IPS-18a (cell line): Measurements from ENCODE around the gene FCGR3B.
"Not testable (repeated sequence)": the region's sequence is repeated elsewhere in the genome, so short reads cannot be mapped to it uniquely, and the experiment has no call there.

ENCODE experiments used
- H3K27ac ChIP-seq: one replicate; pipeline ENCODE4 v1.5.1; 2013; ENCODE audit warnings: low read length
- H3K27me3 ChIP-seq: one replicate; pipeline ENCODE4 v1.6.1; 2013; ENCODE audit warnings: mild to moderate bottlenecking, low read length; ENCODE audit not compliant: control insufficient read depth, insufficient read depth
- H3K36me3 ChIP-seq: one replicate; pipeline ENCODE4 v1.6.1; 2013; ENCODE audit warnings: low read depth, low read length; ENCODE audit not compliant: control insufficient read depth
- H3K4me1 ChIP-seq: one replicate; pipeline ENCODE4 v1.6.1; 2013; ENCODE audit warnings: low read depth, low read length; ENCODE audit not compliant: control insufficient read depth
- H3K4me3 ChIP-seq: one replicate; pipeline ENCODE4 v1.5.1; 2013; ENCODE audit warnings: low read length
- H3K9ac ChIP-seq: one replicate; pipeline ENCODE4 v1.6.1; 2013; ENCODE audit warnings: mild to moderate bottlenecking, low read length, moderate library complexity
- H3K9me3 ChIP-seq: one replicate; pipeline ENCODE4 v1.6.1; 2013; ENCODE audit warnings: low read depth, low read length; ENCODE audit not compliant: control insufficient read depth

Gene FCGR3B

DNA sequence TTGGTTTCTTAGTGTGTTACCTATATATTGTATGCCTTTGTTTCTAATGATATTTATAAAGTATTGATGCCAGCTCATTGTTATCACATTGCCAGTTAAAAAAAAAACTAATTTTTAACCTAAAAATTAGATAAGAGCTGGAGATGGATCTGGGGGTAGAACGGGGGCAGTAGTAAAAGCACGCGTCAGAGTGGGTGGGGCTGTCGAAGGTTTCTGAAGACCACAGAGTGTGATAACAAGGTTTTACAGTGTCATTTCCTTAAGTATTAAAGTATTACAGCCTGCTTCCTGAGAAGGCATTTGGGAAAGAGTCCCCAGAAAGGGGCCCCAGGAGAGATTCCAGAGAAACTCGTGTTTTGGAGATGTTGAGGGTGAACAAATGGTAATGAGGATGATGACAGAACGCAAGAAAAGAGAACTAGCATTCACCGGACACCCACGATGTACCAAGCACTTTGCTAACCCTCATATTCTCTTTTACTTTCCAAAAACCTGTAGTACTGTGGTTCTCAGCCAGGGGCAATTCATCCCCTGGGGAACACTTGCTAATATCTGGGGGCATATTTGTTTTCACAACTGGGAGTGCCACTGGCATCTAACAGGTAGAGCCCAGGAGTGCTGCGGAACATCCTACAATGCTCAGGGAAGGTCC lies 30.8 kb upstream of the FCGR3B start:
- not testable (repeated sequence) for H3K4me1 ChIP-seq, H3K27ac ChIP-seq, H3K27me3 ChIP-seq, H3K9ac ChIP-seq, H3K4me3 ChIP-seq, H3K9me3 ChIP-seq, H3K36me3 ChIP-seq

DNA sequence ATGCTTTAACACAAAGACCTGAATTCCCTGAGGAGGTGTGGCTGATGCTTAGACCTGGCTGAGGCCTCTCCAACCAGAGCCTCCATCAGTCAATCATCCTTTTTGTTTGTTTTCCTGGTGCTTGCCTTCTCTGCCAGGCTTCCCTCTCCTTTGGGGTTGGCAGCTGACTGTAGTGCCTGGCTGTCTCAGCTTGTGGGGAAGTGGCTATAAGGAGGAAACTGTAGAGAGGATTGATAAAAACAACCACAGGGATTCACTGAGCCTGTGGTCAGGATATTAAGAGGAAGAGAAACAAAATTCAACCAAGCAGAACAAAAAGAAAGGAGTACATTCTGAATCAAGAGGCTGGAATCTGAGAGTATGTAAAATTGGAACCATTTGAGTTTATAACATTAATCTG lies 27.5 kb upstream of the FCGR3B start:
- not testable (repeated sequence) for H3K9me3 ChIP-seq, H3K4me1 ChIP-seq, H3K27me3 ChIP-seq, H3K27ac ChIP-seq, H3K36me3 ChIP-seq, H3K4me3 ChIP-seq, H3K9ac ChIP-seq

DNA sequence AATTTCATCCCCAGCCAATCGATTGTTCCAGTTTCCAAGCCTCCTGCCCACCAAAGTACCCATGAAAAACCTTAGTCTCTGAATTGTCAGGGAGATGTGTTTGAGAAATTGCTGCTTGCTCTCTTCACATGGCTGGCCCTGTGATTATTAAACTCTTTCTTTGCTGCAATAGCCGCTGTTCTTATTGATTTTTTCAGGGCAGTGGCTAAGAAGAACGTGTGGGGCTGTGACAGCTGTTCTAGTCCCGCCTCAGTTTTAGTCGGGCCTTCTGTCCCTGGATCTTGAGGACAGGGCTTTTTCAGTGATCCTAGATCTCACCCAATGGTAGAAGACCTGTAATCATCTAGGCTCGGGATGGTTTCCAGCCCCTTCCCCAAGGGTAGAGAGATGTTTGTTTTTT lies 23.0 kb upstream of the FCGR3B start:
- not testable (repeated sequence) for H3K36me3 ChIP-seq

DNA sequence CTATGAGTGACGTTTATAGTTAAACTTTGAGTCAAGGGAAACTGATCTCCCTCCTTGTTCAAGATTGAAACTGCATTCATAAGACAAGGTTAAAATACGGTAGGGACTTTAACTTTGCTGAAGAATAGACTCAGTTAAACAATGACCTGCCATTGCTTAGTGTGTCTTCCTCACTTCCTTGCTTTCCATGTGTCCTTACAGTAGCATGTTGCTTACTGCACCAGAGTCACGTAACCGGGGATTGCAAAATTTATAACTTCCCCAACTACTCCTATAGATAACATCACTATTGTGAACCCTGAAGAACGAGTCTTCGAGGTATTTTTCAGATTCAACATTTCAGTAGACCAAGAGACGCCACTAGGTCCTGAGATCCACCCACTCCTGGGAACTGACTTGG lies 22.6 kb upstream of the FCGR3B start:
- H3K36me3 ChIP-seq, H3K9ac ChIP-seq, H3K27ac ChIP-seq: not testable (repeated sequence)

More for the DNA sequence above, 23.0 kb upstream of the FCGR3B start:
- H3K4me1 ChIP-seq, H3K27me3 ChIP-seq, H3K9ac ChIP-seq, H3K4me3 ChIP-seq, H3K9me3 ChIP-seq, H3K27ac ChIP-seq: not testable (repeated sequence)

DNA sequence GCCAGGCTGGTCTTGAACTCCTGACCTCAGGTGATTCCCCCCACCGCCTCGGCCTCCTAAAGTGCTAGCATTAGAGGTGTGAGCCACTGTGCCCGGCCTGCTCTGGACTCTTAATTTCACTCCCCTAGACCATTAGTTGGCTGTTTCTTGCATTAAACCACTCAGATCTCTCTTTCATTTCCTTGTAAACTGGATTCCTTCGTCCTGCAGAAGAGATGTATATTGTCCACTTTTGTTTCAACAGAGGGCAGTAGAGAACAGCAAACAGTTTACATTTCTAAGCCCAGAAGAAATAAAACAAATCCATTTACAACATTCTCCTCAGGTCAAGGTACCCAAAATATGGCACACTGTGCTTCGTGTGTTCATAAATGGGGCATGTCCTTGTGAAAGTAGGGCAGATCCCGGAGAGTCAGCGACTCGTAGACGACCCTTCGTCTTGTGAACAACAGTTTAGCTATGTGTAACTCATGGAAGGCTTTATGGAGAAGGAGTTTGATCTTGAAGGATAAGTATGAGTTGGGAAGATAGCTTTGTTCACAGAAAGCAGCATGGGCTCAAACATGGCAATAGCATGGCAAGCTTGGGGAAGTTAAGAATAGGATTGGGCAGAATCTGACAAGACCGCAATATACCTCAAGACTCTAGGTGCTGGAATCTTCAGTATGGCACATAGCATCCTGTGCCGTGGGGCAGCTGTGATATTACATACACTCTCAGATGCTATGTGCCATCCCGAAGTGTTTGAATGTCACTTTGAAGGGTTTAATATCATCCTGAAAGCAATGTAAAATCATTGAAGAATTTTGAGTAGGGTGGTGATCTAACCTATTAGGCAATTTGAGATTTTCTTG lies 16.8 kb upstream of the FCGR3B start:
- H3K4me1 ChIP-seq, H3K9ac ChIP-seq, H3K36me3 ChIP-seq, H3K4me3 ChIP-seq, H3K27ac ChIP-seq, H3K27me3 ChIP-seq, H3K9me3 ChIP-seq: not testable (repeated sequence)

More for the DNA sequence above, 22.6 kb upstream of the FCGR3B start:
- not testable (repeated sequence) for H3K4me3 ChIP-seq, H3K27me3 ChIP-seq, H3K4me1 ChIP-seq, H3K9me3 ChIP-seq

DNA sequence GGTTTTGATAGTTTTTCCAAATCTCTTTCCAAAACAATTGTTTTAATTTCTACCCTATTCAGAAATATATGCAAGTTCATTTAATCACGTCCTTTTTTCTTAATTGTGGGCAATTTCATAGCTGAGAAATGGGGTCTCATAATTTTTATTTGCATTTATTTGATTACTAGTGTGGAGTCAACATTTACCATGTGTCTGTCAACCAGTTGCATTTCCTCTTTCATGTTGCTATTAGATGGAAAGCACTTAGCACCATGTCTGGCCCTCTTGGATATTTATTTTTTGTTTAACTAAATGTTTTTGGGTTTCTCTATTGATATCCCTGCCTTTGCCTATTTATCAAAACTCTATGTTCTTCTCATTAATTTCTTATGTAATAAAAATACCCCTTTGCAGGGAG lies 13.9 kb upstream of the FCGR3B start:
- not testable (repeated sequence) for H3K27me3 ChIP-seq, H3K36me3 ChIP-seq, H3K27ac ChIP-seq, H3K4me3 ChIP-seq, H3K9ac ChIP-seq, H3K9me3 ChIP-seq, H3K4me1 ChIP-seq

DNA sequence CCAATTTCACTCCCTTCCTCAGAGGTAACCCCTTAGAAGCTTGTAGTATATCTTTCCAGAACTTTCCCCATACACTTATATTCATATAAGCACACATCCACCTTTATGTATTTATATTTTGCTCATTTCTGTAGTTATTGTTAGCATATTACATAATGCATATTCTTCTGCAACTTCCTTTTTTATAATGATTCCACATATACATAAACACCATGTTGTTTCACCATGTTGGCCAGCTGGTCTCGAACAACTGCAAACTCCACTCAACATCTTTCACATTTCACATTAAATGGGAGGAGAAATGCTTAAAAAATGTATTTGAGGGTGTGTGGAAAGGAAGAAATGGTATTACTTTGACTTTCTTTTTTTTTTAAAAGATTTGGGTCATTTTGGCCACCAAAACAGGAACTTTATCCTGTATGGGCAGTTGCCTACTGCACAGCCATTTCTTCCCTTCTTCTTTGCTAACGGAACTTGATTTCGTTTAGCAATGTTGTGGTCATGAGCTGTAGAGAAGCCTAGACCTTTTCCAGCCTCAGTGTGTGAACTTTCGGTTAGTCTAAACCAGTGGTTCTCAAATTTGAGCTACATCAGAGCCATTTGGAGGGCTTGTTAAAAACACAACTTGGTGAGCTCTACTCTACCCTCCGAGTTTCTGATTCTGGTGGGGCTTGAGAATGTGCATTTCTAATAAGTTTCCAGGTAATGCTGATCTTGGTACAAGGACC lies 12.7 kb upstream of the FCGR3B start:
- H3K4me3 ChIP-seq, H3K36me3 ChIP-seq, H3K27me3 ChIP-seq, H3K9me3 ChIP-seq, H3K4me1 ChIP-seq, H3K27ac ChIP-seq, H3K9ac ChIP-seq: not testable (repeated sequence)

DNA sequence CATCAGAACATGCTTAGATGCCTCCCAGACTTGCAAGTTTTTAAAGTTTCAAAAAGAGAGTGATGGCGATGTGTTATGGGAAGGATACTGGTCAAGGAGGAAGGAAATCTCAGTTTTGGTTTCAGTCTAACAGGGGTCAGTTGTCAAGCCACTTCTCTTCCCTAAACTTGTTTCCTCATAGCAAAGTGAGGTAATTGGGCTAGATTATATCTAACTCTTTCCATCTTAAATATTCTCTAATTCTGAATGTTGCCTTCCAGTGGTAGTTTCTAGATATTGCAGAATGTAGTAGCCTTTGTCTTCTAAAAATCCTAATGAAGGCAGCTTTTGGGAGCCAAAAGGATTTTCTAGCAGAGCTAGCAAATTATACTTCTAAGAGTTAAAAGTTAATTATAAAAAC lies 11.7 kb upstream of the FCGR3B start:
- H3K9ac ChIP-seq, H3K27me3 ChIP-seq, H3K9me3 ChIP-seq, H3K4me1 ChIP-seq, H3K4me3 ChIP-seq, H3K27ac ChIP-seq, H3K36me3 ChIP-seq: not testable (repeated sequence)

DNA sequence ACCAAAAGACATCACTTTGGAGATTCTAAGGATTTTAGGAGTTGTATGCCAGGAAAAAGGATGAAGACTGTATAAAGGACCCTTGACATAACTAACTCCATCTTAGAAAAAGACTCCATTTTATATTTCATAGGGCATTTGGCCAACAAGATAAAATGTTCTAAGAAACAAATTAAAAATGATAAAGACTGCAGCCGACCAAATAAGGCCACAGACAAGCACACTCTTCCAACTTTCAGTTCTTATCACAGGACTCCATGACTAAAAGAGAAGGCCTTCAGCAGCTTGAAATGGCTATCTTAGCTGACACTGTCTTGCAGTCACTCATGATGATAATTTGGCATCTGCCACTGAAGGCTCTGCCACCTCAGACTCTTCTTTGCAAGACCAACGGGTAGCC lies 8.2 kb upstream of the FCGR3B start:
- not testable (repeated sequence) for H3K9ac ChIP-seq, H3K36me3 ChIP-seq, H3K4me1 ChIP-seq, H3K4me3 ChIP-seq, H3K9me3 ChIP-seq, H3K27me3 ChIP-seq, H3K27ac ChIP-seq

DNA sequence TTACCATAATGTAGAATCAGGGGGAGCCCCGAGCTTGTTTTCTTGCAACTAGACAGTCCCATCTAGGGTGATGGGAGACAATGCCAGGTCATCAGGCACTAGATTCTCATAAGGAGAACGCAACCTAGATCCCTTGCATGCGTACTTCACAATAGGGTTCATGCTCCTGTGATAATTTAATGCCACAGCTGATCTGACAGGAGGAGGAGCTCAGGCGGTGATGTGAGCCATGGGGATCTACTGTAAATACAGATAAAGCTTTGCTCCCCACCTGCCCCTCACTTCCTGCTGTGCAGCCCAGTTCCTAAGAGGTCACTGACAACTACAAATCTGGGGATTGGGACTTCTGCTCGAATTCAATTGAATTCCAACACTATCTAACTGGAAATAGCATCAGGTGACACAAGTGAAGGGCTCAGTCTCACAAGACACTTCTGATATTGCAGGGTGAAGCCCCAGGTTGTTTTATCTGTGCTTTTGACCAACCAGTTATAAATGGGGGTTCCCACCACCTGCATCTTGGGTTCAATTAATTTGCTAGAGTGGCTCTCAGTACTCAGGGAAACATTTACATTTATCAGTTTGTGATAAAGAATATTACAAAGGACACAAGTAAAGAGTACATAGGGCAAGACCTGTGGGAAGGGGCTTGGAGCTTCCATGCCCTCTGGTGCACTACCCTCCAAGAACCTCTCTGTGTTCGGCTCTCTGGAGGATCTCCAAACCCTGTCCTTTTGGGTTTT lies 7.4 kb upstream of the FCGR3B start:
- not testable (repeated sequence) for H3K4me3 ChIP-seq, H3K4me1 ChIP-seq, H3K27ac ChIP-seq, H3K27me3 ChIP-seq, H3K9ac ChIP-seq, H3K9me3 ChIP-seq, H3K36me3 ChIP-seq

DNA sequence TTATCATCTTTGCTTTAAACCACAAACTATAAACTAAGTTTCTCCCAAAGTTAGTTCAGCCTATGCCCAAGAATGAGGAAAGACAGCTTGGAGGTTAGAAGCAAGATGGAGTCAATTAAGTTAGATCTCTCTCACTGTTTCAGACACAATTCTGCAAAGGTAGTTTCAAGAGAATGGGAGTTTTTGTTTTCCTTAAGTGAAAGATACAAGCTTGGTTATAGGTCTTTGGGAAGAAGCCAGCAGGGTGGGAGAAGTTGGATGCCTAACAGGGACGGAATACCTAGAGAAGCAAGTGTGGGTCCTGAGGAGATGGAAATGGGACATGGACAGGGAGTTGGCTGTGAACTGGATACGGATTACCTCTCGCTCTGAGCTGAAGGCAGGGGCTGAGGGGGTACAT lies 6.0 kb upstream of the FCGR3B start:
- not testable (repeated sequence) for H3K27me3 ChIP-seq, H3K4me3 ChIP-seq, H3K4me1 ChIP-seq, H3K9ac ChIP-seq, H3K36me3 ChIP-seq, H3K27ac ChIP-seq, H3K9me3 ChIP-seq
